ENCODE measurements around the gene DDX39B. TPM values are rescaled to one million over a fixed set of nuclear protein-coding genes. Genes with fewer than 3 reads are reported as not detected.
A peak's percentile ranks its signal among the peaks of the same experiment; 100 is the strongest.
"Not testable (repeated sequence)": the region's sequence is repeated elsewhere in the genome, so short reads cannot be mapped to it uniquely, and the experiment has no call there.

The DDX39B gene
- total RNA-seq, 4 donors from 2014 or later: 119 to 429 (median 282) TPM

- no peak for TF ChIP-seq CTCF (IDR thresholded peaks at IDR 0.05)
- no peak for TF ChIP-seq POLR2A (IDR thresholded peaks at IDR 0.05)
- Histone ChIP-seq H3K9me3 (no peaks in the 10 kb centered on the region), H3K27ac (peak overlapping the region; percentile 51 to 55), H3K4me3 (no peak overlapping the region), H3K27me3 (no peaks in the 10 kb centered on the region), H3K36me3 (no peaks in the 10 kb centered on the region), H3K4me1 (no peaks in the 10 kb centered on the region)
- intact Hi-C loops (cut with DNase I; ENCODE audit: low total_unique reads): no loop called here
- DNase-seq: no peak
Observed at GRCh38 chr6:31557443-31558317, 15.9 kb upstream of the DDX39B start.

- no peak overlapping the region for H3K4me3 ChIP-seq
- no peak overlapping the region for H3K27ac ChIP-seq
- intact Hi-C loops (cut with DNase I; ENCODE audit: low total_unique reads): no loop called here
- no peak for DNase-seq
- H3K27me3 ChIP-seq: no peaks in the 10 kb centered on the region
- no peaks in the 10 kb centered on the region for H3K36me3 ChIP-seq
- TF ChIP-seq POLR2A (IDR thresholded peaks at IDR 0.05) (no peak), CTCF (IDR thresholded peaks at IDR 0.05) (no peak)
- no peaks in the 10 kb centered on the region for H3K4me1 ChIP-seq
- no peaks in the 10 kb centered on the region for H3K9me3 ChIP-seq
Observed at GRCh38 chr6:31556307-31556706, 14.5 kb upstream of the DDX39B start.

- H3K27me3 ChIP-seq; H3K4me3 ChIP-seq; H3K27ac ChIP-seq; H3K9me3 ChIP-seq; H3K4me1 ChIP-seq; intact Hi-C loops (cut with DNase I; ENCODE audit: low total_unique reads); H3K36me3 ChIP-seq; DNase-seq: not testable (repeated sequence)
- TF ChIP-seq CTCF (IDR thresholded peaks at IDR 0.05): peak in 3 of 4 experiments; percentile 10 to 60 (median 43)
Observed at GRCh38 chr6:31551371-31551770, 9.6 kb upstream of the DDX39B start.

GRCh38 chr6:31548544-31548873 is 6.7 kb upstream of the DDX39B start:
- H3K9me3 ChIP-seq: no peaks in the 10 kb centered on the region
- H3K36me3 ChIP-seq: no peaks in the 10 kb centered on the region
- peak overlapping the region; percentile 84 to 95 for H3K27ac ChIP-seq
- no peak overlapping the region for H3K4me3 ChIP-seq
- H3K4me1 ChIP-seq: peaks cover 0 to 3% of the 10 kb centered on the region in 2 donors
- no peaks in the 10 kb centered on the region for H3K27me3 ChIP-seq
- no peak for DNase-seq
- TF ChIP-seq CTCF (IDR thresholded peaks at IDR 0.05) (no peak), POLR2A (IDR thresholded peaks at IDR 0.05) (no peak)
- intact Hi-C loops (cut with DNase I; ENCODE audit: low total_unique reads): loop anchor here (5.0 kb wide), 1 partner anchor 49 kb away; no protein-coding TSS in a partner anchor

GRCh38 chr6:31547727-31548543 is 6.1 kb upstream of the DDX39B start:
- DNase-seq: no peak
- TF ChIP-seq CTCF (IDR thresholded peaks at IDR 0.05): no peak
- Histone ChIP-seq H3K9me3 (no peaks in the 10 kb centered on the region), H3K27me3 (no peaks in the 10 kb centered on the region), H3K36me3 (no peaks in the 10 kb centered on the region), H3K4me1 (peaks cover 0 to 3% of the 10 kb centered on the region in 2 donors), H3K4me3 (peak overlapping the region; percentile 34 to 42), H3K27ac (peak overlapping the region; percentile 84 to 95)
- intact Hi-C loops (cut with DNase I; ENCODE audit: low total_unique reads): loop anchor here (5.0 kb wide), 1 partner anchor 49 kb away; no protein-coding TSS in a partner anchor
